Hepatocyte (in vitro differentiated cells): ENCODE measurements around the gene ELOVL1. TPM values are rescaled to one million over a fixed set of nuclear protein-coding genes. Genes with fewer than 3 reads are reported as not detected.

Source experiments
- DNase-seq: peaks from one replicate; pipeline ENCODE4 v3.0.0-alpha.2; 2016; ENCODE audit warnings: low spot score
- H2AFZ ChIP-seq: fragments of 200-600 bp; sonication (generic); 2 replicates; pipeline ENCODE4 v1.6.0; 2016; ENCODE audit warnings: antibody characterized with exemption, mild to moderate bottlenecking
- H3K27ac ChIP-seq: fragments of 200-600 bp; sonication (generic); 2 replicates; pipeline ENCODE4 v1.5.1; 2016; ENCODE audit warnings: mild to moderate bottlenecking
- H3K27me3 ChIP-seq: fragments of 200-600 bp; sonication (generic); 2 replicates; pipeline ENCODE4 v1.6.1; 2016
- H3K36me3 ChIP-seq: fragments of 200-600 bp; sonication (generic); replicated peaks from 2 replicates; pipeline ENCODE4 v1.5.1; 2016; ENCODE audit warnings: low read depth; ENCODE audit not compliant: insufficient read depth
- H3K4me1 ChIP-seq: fragments of 200-600 bp; sonication (generic); 2 replicates; pipeline ENCODE4 v1.5.1; 2016; ENCODE audit warnings: mild to moderate bottlenecking, moderate library complexity; ENCODE audit not compliant: insufficient read depth
- H3K4me2 ChIP-seq: fragments of 200-600 bp; sonication (generic); 2 replicates; pipeline ENCODE4 v1.6.0; 2016
- H3K4me3 ChIP-seq: fragments of 200-600 bp; sonication (generic); 2 replicates; pipeline ENCODE4 v1.5.1; 2016; ENCODE audit warnings: mild to moderate bottlenecking
- H3K79me2 ChIP-seq: fragments of 200-600 bp; sonication (generic); 2 replicates; pipeline ENCODE4 v1.6.0; 2017; ENCODE audit warnings: mild to moderate bottlenecking
- H3K9me2 ChIP-seq: fragments of 200-600 bp; sonication (generic); replicated peaks from 2 replicates; pipeline ENCODE4 v1.6.0; 2017; ENCODE audit warnings: mild to moderate bottlenecking; ENCODE audit not compliant: insufficient read depth
- H3K9me3 ChIP-seq: fragments of 200-600 bp; sonication (generic); 2 replicates; pipeline ENCODE4 v1.5.1; 2016; ENCODE audit warnings: low read depth, mild to moderate bottlenecking
- H4K20me1 ChIP-seq: fragments of 200-600 bp; sonication (generic); 2 replicates; pipeline ENCODE4 v1.6.0; 2016; ENCODE audit warnings: mild to moderate bottlenecking; ENCODE audit not compliant: insufficient read depth, poor library complexity, severe bottlenecking
- EZH2 ChIP-seq: fragments of 200-600 bp; sonication (generic); IDR thresholded peaks from 2 replicates; pipeline ENCODE4 v1.6.1; 2016; ENCODE audit warnings: antibody characterized with exemption, mild to moderate bottlenecking, borderline replicate concordance
- EZH2phosphoT487 ChIP-seq: fragments of 200-600 bp; sonication (generic); IDR thresholded peaks from one replicate; pipeline ENCODE4 v1.6.1; 2018; ENCODE audit warnings: antibody characterized with exemption, mild to moderate bottlenecking, low read depth, moderate library complexity; ENCODE audit not compliant: unreplicated experiment, severe bottlenecking
- WGBS: methylation state at CpG from one replicate; pipeline ENCODE4 v1.1.6; 2016; ENCODE audit warnings: low lambda C conversion rate; ENCODE audit errors: missing lambda C conversion rate; 5-methylcytosine and 5-hydroxymethylcytosine counted together
- polyA plus RNA-seq: library from polyadenylated mRNA; unstranded; fragments of >200 nt; fragmentation: Nextera tagmentation; extraction: Ambion mirVana; gene quantifications from 2 replicates; pipeline ENCODE4 v1.2.1, GENCODE V29; 2016
- total RNA-seq: library from RNA; depleted of rRNA; stranded (reverse); fragments of >200 nt; gene quantifications from 2 replicates; pipeline ENCODE4 v1.2.3, GENCODE V29; 2014
- TF ChIP-seq, protein P1 (sequence below): fragments of 200-600 bp; sonication (generic); IDR thresholded peaks from 2 replicates; pipeline ENCODE4 v1.5.1; 2016; ENCODE audit warnings: antibody characterized with exemption, mild to moderate bottlenecking; ENCODE audit not compliant: poor library complexity

Gene ELOVL1
- total and polyA plus RNA-seq, 2 experiments from 2014 or later, result 90.8 to 185 TPM

DNA sequence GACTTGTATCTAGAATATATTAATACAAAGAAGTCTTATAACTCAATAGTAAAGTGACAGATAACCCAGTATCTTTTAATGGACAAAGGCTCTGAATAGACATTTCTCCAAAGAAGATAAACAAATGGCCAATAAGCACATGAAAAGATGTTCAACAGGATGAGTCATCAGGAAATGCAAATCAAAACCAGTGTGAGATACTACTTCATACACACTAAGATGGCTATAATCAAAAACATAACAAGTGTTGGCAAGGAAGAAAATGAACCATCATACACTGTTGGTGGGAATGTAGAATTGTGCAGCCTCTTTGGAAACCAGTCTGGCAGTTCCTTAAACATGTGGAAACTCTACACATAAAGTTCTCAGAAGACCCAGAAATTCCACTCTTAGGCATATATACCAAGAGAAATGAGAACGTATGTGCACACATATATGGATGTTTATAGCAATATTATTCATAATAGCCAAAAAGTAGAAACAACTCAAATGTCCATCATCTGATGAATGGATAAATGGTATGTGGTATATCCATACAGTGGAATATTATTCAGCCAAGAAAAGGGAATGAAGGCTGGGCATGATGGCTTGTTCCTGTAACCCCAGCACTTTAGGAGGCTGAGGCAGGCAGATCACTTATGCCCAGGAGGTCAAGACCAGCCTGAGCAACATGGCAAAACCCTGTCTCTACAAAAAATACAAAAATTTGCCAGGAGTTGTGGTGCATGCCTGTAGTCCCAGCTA lies 40.1 kb downstream of the ELOVL1 start:
- TF ChIP-seq, protein P1, sequence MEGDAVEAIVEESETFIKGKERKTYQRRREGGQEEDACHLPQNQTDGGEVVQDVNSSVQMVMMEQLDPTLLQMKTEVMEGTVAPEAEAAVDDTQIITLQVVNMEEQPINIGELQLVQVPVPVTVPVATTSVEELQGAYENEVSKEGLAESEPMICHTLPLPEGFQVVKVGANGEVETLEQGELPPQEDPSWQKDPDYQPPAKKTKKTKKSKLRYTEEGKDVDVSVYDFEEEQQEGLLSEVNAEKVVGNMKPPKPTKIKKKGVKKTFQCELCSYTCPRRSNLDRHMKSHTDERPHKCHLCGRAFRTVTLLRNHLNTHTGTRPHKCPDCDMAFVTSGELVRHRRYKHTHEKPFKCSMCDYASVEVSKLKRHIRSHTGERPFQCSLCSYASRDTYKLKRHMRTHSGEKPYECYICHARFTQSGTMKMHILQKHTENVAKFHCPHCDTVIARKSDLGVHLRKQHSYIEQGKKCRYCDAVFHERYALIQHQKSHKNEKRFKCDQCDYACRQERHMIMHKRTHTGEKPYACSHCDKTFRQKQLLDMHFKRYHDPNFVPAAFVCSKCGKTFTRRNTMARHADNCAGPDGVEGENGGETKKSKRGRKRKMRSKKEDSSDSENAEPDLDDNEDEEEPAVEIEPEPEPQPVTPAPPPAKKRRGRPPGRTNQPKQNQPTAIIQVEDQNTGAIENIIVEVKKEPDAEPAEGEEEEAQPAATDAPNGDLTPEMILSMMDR, result no peak
- TF ChIP-seq EZH2, result no peak
- TF ChIP-seq EZH2phosphoT487, result no peak
- Histone ChIP-seq H3K9me2 (no peaks in the 10 kb centered on the region), H3K27me3 (no peaks in the 10 kb centered on the region), H3K27ac (no peak overlapping the region), H3K9me3 (no peaks in the 10 kb centered on the region), H2AFZ (no peak overlapping the region), H4K20me1 (no peaks in the 10 kb centered on the region), H3K79me2 (no peaks in the 10 kb centered on the region), H3K36me3 (no peaks in the 10 kb centered on the region), H3K4me3 (no peak overlapping the region), H3K4me1 (no peaks in the 10 kb centered on the region), H3K4me2 (no peak overlapping the region)
- 100% methylated on average over 1 of the region's 1 CpG for WGBS
- no peak for DNase-seq

DNA sequence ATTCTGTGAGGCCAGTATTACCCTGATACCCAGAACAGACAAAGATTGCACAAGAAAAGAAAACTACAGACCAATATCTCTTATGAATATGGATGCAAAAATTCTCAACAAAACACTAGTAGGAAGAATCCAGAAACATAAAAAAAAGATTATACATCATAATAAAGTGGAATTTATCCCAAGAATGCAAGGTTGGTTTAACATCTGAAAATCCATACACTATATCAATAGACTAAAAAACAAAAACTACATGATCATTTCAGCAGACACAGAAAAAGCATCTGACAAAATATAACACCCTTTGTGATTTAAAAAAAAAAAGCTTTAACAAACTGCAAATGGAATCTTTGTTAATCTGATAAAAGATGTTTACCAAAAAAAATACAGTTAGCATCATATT lies 42.4 kb downstream of the ELOVL1 start:
- no peak for DNase-seq
- Histone ChIP-seq H3K4me2 (no peak overlapping the region), H3K27me3 (no peaks in the 10 kb centered on the region), H3K4me3 (no peak overlapping the region), H2AFZ (no peak overlapping the region), H3K9me3 (no peaks in the 10 kb centered on the region), H4K20me1 (no peaks in the 10 kb centered on the region), H3K9me2 (no peaks in the 10 kb centered on the region), H3K36me3 (no peaks in the 10 kb centered on the region), H3K4me1 (no peaks in the 10 kb centered on the region), H3K79me2 (no peaks in the 10 kb centered on the region), H3K27ac (no peak overlapping the region)
- TF ChIP-seq EZH2, result no peak
- TF ChIP-seq EZH2phosphoT487, result no peak
- TF ChIP-seq, protein P1, result no peak

DNA sequence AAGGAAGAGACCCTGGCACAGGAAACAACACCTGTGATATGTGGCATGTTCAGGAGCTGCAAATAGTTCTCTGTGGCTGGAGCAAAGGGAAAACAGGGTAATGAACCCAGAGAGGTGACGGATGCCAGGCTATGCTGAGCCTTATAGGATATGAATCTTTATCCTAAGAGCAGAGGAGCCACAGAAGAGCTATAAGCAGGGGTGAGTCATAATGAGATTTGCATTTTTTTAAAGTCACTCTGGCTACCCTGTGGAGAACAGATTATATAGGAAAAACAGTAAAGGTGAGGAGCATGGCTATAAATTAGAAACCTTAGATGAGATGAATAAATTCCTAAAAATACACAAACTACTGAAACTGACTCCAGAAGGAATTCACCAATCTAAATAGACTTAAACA lies 43.0 kb downstream of the ELOVL1 start:
- Histone ChIP-seq H3K27me3 (no peaks in the 10 kb centered on the region), H3K9me3 (no peaks in the 10 kb centered on the region), H3K4me3 (no peak overlapping the region), H3K27ac (no peak overlapping the region), H3K36me3 (no peaks in the 10 kb centered on the region), H3K79me2 (no peaks in the 10 kb centered on the region), H2AFZ (no peak overlapping the region), H3K9me2 (no peaks in the 10 kb centered on the region), H3K4me1 (no peaks in the 10 kb centered on the region), H4K20me1 (no peaks in the 10 kb centered on the region), H3K4me2 (no peak overlapping the region)
- no peak for DNase-seq
- TF ChIP-seq, protein P1, result no peak
- TF ChIP-seq EZH2phosphoT487, result no peak
- WGBS, result 94% methylated on average over 1 of the region's 1 CpG

DNA sequence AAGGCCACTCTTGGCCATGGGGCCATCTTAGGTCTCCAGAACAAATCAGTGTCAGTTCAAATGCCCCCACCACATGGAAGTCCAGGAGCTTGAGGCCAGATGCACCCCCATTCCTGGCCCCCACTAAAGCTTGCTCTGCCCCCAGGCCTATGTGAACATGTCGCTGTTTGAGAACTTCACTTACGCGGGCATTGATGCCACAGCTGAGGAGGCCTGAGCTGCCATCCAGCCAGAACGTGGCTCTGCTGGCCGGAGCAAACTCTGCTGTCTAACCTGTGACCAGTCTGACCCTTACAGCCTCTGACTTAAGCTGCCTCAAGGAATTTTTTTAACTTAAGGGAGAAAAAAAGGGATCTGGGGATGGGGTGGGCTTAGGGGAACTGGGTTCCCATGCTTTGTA lies 45.3 kb downstream of the ELOVL1 start:
- Histone ChIP-seq H3K4me3 (no peak overlapping the region), H3K27me3 (no peaks in the 10 kb centered on the region), H3K27ac (no peak overlapping the region), H3K9me3 (no peaks in the 10 kb centered on the region), H3K9me2 (no peaks in the 10 kb centered on the region), H3K79me2 (no peaks in the 10 kb centered on the region), H2AFZ (no peak overlapping the region), H3K36me3 (no peaks in the 10 kb centered on the region), H3K4me2 (no peak overlapping the region), H3K4me1 (no peaks in the 10 kb centered on the region), H4K20me1 (no peaks in the 10 kb centered on the region)
- no peak for DNase-seq
- WGBS, result 97% methylated on average over 5 of the region's 5 CpGs
- TF ChIP-seq, protein P1, result no peak
- TF ChIP-seq EZH2, result no peak
- TF ChIP-seq EZH2phosphoT487, result no peak
